NCI-H146 treated with DMSO at 0.1 percent for 48 hours (cell line): Measurements from ENCODE around the gene METAP2.
A peak's percentile ranks its signal among the peaks of the same experiment; 100 is the strongest.
"Not testable (repeated sequence)": the region's sequence is repeated elsewhere in the genome, so short reads cannot be mapped to it uniquely, and the experiment has no call there.

Source experiments
- DNase-seq: peaks from one replicate; lab custom pipeline; 2025; ENCODE audit not compliant: unreplicated experiment; lab: John Stamatoyannopoulos, UW

The METAP2 gene

DNA sequence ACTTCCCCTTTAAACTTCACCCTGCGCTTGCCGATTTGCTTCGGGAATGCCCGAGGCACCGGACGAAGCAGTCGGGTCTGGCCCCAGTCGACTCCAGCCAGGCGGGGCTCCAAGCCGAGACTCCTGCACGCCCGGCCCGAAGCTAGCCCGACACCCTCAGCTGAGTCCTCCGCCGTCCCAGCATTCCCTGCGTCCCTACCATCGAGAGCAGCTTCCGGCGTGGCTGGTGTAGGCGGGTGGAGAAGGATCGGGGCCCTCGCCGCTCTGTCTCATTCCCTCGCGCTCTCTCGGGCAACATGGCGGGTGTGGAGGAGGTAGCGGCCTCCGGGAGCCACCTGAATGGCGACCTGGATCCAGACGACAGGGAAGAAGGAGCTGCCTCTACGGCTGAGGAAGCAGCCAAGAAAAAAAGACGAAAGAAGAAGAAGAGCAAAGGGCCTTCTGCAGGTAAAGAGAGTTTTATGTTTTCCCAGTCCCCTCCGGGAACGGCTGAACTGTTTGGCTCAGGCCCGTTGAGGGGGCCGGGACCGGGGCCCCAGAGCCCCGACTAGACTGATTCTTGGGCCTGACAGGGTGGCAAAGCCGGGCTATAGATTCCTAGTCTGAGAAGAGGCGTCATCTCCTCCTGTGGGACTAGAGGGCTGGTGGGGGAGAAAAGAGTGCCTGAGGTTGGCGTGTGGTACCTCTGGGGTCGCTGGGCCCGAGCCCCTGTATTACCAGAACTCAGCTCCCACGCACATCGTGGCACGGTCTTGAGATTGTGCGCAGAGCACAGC lies at the start of gene METAP2:
TSS of gene METAP2 (plus strand) at position 269 of the 776 bp plus-strand sequence. CDS start at position 297, 28 bp downstream.
- DNase-seq = peak; percentile 95

DNA sequence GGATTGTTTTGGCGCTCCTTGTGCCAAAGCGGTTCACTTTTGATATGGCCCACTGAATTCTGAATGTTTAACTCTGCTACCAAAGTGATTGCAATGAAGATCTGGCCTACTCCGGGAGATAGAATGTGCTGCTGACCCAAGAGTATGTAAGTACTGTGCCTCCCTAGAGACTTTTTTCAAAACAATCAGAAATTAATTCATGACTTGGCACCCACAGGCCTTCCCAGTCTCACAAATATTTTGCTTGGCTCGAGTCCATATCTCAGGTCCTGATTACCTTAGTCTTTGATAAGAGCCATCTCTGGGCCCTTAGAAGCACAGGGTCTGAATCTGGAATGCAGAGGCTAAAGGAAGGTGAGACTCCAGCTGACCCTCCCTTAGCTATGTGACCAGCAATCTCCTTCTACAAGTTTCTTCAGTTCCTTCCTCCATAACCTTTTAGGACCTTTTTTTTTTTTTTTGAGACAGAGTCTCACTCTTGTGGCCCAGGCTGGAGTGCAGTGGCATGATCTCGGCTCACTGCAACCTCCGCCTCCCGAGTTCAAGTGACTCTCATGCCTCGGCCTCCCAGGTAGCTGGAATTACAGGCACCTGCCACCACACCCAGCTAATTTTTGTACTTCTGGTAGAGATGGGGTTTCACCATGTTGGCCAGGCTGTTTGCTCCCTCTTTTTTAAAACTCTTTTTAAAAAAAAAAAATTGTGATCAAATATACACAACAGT lies 49.5 kb upstream of the METAP2 start:
- no peak for DNase-seq

DNA sequence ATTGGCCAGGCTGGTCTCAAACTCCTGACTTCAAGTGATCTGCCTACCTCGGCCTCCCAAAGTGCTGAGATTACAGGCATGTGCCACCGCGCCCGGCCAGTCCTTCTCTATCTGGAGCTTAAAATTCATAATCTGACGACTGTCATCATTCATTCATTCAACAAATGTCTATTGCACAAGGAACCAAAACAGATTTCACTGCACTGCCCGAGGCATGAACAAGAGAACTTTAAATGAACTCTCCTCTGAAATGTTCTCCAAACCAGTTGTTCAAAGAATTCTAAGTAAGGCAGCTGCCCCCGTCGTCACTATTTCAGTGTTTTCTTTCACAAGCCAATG lies 44.8 kb upstream of the METAP2 start:
- DNase-seq = no peak

DNA sequence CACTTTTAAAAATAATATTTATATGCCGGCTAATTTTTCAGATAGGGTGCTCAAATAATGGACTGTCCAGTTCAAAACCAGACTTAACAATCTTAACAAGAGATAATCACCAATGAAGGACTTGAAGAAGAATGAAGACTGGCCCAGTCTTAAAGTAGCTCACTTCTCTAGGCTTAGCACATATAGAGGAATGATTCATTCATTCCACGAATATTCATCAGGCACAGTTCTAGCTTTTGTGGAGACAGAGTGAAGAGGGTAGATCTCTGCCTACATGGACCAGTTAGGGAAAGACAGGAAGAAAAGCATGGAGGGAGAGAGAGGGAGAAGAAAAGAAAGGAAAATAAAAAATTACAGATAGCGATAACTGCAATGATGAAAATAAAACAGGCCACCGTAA lies 42.8 kb upstream of the METAP2 start:
- no peak for DNase-seq

DNA sequence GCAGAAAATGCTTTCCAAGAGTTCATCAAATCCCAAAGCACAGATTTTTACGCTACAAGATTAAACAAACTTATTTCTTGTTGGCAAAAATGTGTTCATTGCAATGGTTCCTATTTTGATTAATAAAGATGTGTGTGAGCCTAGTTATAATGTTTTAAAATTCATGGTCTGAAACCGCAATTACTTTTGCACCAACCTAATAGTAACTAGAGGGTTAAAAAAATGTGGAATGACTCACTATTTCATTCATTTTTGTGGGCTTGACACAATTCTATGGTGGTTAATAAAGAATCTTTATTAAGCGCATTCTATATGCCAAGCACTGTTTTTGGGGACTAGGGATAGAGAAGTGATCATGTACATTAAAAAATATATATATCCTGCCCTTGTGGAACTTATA lies 38.6 kb upstream of the METAP2 start:
- DNase-seq = no peak

DNA sequence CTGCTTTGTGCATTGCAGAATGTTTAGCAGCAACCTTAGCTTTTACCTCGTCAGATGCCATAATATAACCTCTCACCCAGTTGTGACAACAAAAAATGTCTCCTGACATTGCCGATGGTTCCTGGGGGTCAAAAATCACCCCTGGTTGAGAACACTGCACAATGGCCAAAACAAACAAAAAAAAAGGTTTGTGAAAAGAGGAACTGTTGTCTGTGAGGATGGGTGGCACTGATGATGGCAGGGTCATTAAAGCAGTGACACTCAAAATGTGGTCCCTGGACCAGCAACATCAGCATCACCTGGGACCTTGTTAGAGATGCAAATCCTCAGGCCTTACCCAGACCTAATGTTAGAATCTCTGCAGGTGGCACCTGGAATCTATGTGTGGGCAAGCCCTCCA lies 36.4 kb upstream of the METAP2 start:
- DNase-seq = no peak

DNA sequence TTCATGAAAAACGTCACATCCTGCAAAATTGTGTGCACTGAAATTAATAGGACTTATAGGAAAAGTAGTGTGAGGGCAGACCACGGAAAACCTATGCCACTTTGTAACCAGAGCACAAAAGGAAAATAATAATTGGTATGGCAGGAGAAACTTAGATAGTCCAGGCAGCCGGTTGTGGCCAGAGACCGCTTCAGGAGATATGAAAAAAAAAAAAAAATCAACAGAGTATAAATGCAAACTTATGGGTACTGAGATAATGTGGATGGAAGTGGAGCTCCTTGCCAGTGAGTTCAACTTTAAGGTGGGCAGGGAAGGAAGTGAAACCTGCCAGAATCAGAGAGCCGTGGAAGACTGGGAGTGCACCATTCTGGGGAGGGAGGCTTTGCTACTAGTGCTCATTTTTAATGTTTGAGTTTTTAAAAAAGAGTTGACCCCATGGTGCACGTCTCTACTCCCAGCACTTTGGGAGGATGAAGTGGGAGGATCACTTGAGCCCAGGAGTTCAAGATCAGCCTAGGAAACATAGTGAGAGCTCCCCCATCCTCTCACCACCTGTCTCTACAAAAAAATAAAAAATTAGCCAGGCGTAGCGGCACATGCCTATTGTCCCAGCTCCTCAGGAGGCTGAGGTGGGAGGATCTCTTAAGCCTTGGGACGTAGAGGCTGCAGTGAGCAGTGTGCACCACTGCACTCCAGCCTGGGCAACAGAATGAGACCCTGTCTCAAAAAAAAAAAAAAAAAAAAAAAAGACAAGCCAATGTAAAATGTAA lies 34.3 kb upstream of the METAP2 start:
- no peak for DNase-seq

DNA sequence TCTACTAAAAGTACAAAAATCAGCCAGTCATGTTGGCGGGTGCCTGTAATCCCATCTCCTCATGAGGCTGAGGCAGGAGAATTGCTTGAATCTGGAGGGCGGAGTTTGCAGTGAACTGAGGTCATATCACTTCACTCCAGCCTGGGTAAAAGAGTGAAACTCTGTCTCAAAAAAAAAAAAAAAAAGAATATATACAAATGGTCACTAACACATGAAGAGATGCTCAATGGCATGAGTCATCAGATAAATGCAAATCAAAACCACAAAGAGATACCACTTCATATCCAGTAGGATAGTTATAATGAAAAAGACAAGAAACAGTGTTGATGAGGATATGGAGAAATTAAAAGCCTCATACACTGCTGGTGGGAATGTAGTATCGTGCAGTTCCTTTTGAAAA lies 33.6 kb upstream of the METAP2 start:
- no peak for DNase-seq

DNA sequence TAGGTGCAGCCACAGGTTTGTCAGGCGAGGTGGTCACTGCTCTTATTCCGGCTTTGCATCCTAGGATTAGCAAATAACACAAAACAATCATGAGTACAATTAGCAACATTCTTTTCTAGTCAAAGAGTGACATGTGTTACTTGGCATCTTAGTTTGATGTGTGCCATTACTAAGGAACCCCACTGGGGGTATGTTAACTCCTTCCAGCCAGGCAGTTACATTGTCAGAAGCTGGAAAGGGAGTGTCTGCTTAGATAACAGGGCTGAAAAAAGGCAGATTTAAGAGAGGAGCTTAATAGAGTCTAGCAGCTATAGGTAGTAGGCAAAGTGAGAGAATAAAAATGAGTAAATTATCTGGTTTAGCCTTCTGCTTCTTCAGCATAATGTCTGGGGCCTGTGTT lies 30.5 kb upstream of the METAP2 start:
- no peak for DNase-seq

DNA sequence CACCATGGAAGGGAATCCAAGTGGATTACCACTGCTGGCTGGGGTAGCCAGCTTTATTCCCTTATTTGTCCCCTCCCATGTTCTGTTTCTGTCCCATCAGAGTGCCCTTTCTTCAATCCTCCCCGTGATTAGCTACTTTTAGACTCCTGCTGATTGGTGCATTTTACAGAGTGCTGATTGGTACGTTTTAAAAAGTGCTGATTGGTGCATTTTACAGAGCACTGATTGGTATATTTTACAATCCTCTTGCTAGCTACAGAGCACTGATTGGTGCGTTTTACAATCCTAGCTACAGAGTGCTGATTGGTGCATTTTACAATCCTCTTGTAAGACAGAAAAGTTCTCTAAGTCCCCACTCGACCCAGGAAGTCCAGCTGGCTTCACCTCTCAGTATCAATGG lies 28.9 kb upstream of the METAP2 start:
- DNase-seq = not testable (repeated sequence)

DNA sequence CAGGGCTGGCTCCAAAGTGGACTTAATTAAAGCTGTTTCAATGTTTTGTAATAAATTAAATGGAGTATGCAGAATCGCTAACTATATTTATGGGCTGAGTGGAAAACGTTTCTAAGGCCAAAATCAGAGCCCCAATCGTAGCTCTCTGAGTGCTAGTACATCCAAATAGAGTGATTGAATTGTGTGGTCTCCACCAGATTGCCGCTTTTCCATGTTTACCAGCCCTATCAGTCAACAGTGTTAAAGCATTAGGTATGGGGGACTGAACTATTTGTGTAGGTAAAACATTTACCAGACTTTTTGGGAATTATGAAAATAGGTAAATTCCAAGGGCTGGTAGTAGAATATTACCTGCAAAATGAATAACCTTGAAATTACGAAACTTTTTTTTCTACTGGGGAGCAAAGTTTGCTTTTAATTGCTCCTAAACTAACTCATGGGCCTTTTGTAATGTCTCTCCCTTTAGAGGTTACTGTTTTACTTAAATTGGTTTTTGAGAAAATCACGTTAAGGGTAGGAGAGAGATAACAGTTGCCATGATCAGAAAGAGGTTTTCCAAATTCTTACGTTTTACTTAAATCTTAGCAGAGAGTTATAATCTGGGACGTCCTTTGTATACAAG lies 28.0 kb upstream of the METAP2 start:
- DNase-seq = no peak

DNA sequence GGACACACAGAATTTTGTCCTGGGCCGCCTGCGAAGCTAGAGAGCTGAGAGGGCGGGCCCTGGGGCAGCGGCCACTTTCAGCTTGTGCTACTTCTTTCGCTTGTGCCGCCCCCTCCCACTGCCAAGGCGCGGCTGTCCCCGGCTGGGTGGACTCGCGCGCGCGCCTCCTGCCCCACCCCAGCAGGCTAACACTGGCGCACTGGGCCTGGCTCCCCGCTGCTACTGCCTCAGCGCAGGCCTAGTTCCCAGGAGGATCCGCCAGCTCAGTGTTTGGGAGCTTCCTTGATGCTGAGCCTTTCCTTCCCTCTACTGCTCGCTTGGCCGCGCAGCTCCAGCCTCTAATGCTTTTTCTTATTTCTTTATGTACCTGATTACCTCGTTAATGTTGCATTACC lies 27.4 kb upstream of the METAP2 start:
- no peak for DNase-seq

DNA sequence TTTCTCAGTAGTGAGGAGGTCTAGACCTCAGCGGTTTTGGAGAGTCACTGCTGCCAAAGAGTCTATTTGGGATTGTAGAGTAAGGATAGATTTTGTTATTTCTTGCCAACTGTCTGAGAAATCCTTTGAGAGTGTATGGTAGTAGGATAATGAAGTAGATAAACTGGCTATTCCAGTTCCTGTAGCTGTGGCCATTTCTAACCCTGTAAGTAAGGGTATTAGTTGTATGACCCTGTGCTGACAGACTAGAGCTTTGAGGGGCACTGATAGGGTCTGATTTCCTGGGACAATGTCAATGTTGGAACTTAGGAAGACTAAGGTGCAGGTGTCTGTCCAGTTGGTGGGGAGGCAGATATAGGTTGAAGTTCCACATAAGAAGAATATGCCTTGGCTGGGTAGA lies 24.3 kb upstream of the METAP2 start:
- DNase-seq = not testable (repeated sequence)

DNA sequence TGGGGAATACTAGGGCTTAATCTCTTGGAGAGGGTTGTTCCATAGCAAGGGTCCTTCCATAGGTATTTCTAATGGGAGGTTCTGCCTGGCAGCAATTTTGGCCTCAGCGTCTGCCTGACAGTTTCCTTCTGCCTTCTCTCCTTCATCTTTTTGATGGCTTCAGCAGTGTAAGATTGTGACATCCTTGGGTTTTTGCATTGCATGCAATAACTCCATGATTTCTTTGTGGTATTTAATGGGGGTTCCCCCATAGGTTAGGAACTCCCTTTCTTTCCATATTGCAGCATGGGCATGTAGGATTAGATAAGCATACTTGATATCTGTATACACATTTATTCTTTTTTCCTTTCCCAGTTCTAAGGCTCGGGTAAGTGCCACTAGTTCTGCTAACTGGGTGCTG lies 21.5 kb upstream of the METAP2 start:
- DNase-seq = not testable (repeated sequence)

DNA sequence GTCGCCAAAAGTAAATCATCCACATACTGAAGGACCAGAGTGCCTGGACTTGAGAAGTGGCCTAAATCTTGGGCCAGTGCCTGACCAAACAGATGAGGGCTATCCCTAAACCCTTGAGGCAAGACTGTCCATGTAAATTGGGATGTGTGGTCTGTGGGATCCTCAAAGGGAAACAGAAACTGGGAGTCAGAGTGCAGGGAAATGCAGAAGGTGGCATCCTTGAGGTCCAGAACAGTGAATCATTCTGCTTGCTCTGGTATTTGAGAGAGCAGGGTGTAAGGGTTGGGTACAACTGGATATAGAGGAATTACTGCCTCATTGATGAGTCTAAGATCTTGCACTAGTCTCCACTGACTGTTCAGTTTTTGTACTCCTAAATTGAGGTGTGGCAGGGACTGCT lies 20.1 kb upstream of the METAP2 start:
- DNase-seq = not testable (repeated sequence)

DNA sequence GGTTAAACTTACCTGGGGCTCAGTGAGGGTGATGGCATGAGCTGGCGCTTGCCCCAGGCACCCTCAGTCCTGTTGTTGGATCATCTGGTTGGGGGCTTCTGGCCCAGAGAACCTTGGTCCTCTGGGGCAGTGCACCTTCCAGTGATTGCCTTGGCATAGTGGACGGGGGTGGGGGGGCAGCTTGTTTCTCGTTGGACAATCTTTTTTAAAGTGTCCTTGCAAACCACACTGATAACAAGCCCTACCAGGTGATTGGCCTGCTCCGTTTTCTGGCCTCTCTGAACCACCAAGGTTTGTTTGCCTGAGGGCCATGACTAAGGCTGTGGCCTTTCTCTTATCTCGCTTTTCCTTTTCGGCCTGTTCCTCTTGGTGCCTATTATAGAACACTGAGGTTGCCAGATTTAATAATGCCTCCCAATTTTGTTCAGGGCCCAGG lies 19.2 kb upstream of the METAP2 start:
- DNase-seq = not testable (repeated sequence)

DNA sequence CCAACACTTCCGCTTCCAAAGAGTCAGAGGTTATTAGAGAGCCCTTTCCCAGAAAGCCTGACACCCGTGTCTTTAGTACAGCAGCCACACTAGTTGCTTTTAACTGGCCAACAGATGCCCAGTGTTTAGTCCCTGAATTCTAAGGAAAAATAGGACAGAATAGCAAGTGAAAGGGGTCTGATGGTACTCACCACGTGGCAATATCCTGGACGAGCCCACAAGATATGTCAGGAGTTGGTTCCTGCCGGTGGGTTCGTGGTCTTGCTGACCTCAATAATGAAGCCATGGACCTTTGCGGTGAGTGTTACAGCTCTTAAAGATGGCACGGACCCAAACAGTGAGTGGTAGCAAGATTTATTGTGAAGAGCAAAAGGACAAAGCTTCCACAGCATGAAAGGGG lies 16.3 kb upstream of the METAP2 start:
- DNase-seq = not testable (repeated sequence)

DNA sequence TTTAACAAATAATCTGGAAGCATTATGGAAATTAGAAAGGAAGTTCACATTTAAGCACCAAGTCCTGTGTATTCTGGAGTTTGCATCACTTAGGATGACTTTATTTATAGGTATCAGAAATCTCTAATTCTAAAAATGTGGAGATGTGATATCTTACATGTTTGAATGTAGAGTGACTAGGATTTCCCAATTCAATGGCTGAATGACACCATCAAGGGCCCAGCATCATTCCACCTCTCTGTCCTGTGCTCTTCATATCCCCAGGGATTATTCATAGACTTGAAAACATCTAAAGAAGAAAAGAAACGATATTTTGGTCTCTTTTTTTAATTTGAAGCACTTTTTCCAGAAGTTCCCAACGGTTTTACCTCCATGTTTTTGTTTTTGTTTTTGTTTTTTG lies 15.2 kb upstream of the METAP2 start:
- DNase-seq = no peak

DNA sequence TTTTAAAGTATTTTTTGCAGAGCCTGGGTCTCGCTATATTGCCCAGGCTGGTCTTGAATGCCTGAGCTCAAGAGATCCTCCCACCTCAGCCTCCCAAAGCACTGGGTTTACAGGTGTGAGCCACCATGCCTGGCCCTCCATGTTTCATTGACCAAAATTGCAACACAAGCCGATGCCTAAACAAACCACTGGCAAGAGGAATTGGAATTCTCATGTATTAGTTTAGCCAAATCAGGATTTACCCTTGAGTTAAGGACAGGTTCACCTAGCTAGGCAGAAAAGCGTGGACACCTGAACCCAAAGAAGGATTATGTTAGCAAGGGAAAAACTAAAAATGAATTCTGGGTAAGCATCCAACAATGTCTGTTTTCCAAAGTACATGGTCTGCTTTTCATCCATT lies 14.6 kb upstream of the METAP2 start:
- DNase-seq = no peak

DNA sequence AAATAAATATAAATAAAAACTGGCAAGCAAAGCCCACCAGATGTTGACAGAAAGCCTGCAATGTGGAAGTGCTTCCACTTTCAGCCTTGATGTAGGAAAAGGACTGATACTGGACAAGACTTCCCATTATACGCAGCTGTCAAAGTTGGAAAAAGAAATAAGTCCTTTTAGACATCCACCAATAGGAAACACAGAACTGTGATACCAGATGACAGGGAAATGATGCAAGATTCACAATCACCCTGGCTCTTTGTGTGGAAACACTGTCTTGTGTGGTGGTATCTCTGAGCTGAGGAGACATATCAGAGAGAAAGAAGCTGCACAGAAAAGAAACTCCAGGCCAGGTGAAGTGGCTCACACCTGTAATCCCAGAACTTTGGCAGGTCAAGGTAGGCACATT lies 13.8 kb upstream of the METAP2 start:
- DNase-seq = no peak

DNA sequence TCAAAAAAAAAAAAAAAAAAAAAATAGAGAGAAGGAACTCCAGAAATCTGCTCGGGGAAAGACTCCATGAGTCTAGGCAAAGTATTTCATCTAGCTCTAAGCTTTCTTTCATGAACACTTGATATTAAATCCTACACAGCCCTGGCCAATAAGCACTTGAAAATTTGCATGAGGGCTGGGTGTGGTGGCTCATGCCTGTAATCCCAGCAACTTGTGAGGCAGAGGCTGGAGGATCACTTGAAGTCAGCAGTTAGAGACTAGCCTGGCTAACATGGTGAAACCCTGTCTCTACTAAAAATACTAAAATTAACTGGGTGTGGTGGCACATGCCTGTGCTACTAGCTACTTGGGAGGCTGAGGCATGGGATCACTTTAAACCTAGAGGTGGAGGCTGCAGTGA lies 13.1 kb upstream of the METAP2 start:
- no peak for DNase-seq
